ENCODE results near the gene PJA1. TPM values are rescaled to one million over a fixed set of nuclear protein-coding genes. Genes with fewer than 3 reads are reported as not detected.

The PJA1 gene
- total RNA-seq, 3 donors from 2014 or later, result 14.1 to 16.0 (median 14.9) TPM

GRCh38 chrX:69156638-69157037 is 8.6 kb downstream of the PJA1 start:
- Mint-ChIP-seq H3K27me3 (ENCODE audit: low read depth) (no peaks in the 10 kb centered on the region), H3K36me3 (ENCODE audit: insufficient read depth) (peaks cover 2% of the 10 kb centered on the region), H3K9me3 (no peaks in the 10 kb centered on the region), H3K4me1 (ENCODE audit: low read depth) (peaks cover 4% of the 10 kb centered on the region), H3K4me3 (no peak overlapping the region)
- DNase-seq, result no peak
- no peak for ATAC-seq

- no peak for ATAC-seq
- no peaks in the 10 kb centered on the region for H3K27me3 Mint-ChIP-seq (ENCODE audit: low read depth)
- H3K9me3 Mint-ChIP-seq, result no peaks in the 10 kb centered on the region
- no peak overlapping the region for H3K4me3 Mint-ChIP-seq
- DNase-seq, result no peak
- H3K4me1 Mint-ChIP-seq (ENCODE audit: low read depth), result peaks cover 4% of the 10 kb centered on the region
- H3K36me3 Mint-ChIP-seq (ENCODE audit: insufficient read depth), result peaks cover 3% of the 10 kb centered on the region
Measured at GRCh38 chrX:69155786-69156520, 9.3 kb downstream of the PJA1 start.

- no peaks in the 10 kb centered on the region for H3K4me1 Mint-ChIP-seq (ENCODE audit: low read depth)
- H3K9me3 Mint-ChIP-seq, result no peaks in the 10 kb centered on the region
- DNase-seq (no peak), ATAC-seq (no peak)
- peaks cover 2% of the 10 kb centered on the region for H3K36me3 Mint-ChIP-seq (ENCODE audit: insufficient read depth)
- H3K4me3 Mint-ChIP-seq, result no peak overlapping the region
- no peaks in the 10 kb centered on the region for H3K27me3 Mint-ChIP-seq (ENCODE audit: low read depth)
Measured at GRCh38 chrX:69154051-69154450, 11.2 kb downstream of the PJA1 start.

- DNase-seq (no peak), ATAC-seq (no peak)
- Mint-ChIP-seq H3K4me3 (no peak overlapping the region), H3K4me1 (ENCODE audit: low read depth) (no peaks in the 10 kb centered on the region), H3K9me3 (no peaks in the 10 kb centered on the region), H3K27me3 (ENCODE audit: low read depth) (no peaks in the 10 kb centered on the region), H3K36me3 (ENCODE audit: insufficient read depth) (peaks cover 2% of the 10 kb centered on the region)
Measured at GRCh38 chrX:69153060-69153730, 12.1 kb downstream of the PJA1 start.

- ATAC-seq, result no peak
- Mint-ChIP-seq H3K36me3 (ENCODE audit: insufficient read depth) (peaks cover 2% of the 10 kb centered on the region), H3K4me1 (ENCODE audit: low read depth) (no peaks in the 10 kb centered on the region), H3K9me3 (no peaks in the 10 kb centered on the region), H3K4me3 (no peak overlapping the region), H3K27me3 (ENCODE audit: low read depth) (no peaks in the 10 kb centered on the region)
- no peak for DNase-seq
Measured at GRCh38 chrX:69152417-69152841, 12.8 kb downstream of the PJA1 start.

- Mint-ChIP-seq H3K27me3 (ENCODE audit: low read depth) (no peaks in the 10 kb centered on the region), H3K4me1 (ENCODE audit: low read depth) (no peaks in the 10 kb centered on the region), H3K9me3 (no peaks in the 10 kb centered on the region), H3K4me3 (no peak overlapping the region), H3K36me3 (ENCODE audit: insufficient read depth) (peaks cover 2% of the 10 kb centered on the region)
- ATAC-seq (no peak), DNase-seq (no peak)
Measured at GRCh38 chrX:69151866-69152284, 13.4 kb downstream of the PJA1 start.

GRCh38 chrX:69150281-69150960 is 14.8 kb downstream of the PJA1 start:
- Mint-ChIP-seq H3K9me3 (no peaks in the 10 kb centered on the region), H3K4me3 (no peak overlapping the region), H3K36me3 (ENCODE audit: insufficient read depth) (peaks cover 2% of the 10 kb centered on the region), H3K4me1 (ENCODE audit: low read depth) (no peaks in the 10 kb centered on the region), H3K27me3 (ENCODE audit: low read depth) (no peaks in the 10 kb centered on the region)
- no peak for ATAC-seq
- no peak for DNase-seq

DNA sequence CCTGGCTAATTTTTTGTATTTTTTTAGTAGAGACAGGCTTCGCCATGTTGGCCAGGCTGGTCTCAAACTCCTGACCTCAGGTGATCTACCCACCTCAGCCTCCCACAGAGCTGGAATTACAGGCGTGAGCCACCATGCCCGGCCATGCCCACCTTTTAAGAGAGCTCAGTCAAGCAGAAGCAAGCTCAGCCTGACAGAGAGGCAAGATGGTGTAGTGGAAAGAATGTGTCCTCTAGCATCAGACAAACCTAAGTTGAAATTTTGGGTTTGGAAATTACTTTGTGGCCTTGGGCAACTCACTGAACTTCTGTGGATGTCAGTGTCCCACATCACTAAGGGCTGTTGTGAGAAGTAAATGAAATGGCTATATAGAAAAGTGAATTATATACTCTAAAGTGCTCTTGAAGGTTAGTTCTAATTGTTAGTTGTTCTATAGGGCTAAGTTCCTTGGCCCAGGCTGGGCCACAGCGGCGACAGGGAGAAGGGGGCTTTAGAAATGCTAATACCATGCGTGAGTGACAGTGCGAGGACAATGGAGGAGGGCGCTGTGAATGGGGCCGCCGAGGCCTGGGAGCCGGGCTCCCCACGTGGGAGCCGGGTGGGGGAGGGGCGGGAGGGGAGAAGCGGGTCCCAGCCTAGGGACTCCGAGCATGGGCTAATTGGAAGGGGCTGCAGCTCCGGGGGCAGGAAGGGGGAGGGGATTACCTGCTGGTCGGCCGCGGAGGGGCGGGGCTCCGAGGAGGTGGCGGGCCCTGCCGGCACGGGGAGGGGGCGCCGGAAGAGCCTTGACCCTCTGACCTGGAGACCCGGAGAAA is 15.6 kb downstream of the PJA1 start:
- ATAC-seq (no peak), DNase-seq (no peak)
- H3K27me3 Mint-ChIP-seq (ENCODE audit: low read depth), result no peaks in the 10 kb centered on the region
- no peaks in the 10 kb centered on the region for H3K9me3 Mint-ChIP-seq
- H3K36me3 Mint-ChIP-seq (ENCODE audit: insufficient read depth), result peaks cover 2% of the 10 kb centered on the region
- no peak overlapping the region for H3K4me3 Mint-ChIP-seq
- H3K4me1 Mint-ChIP-seq (ENCODE audit: low read depth), result no peaks in the 10 kb centered on the region

GRCh38 chrX:69148946-69149345 is 16.3 kb downstream of the PJA1 start:
- H3K4me1 Mint-ChIP-seq (ENCODE audit: low read depth), result no peaks in the 10 kb centered on the region
- no peak overlapping the region for H3K4me3 Mint-ChIP-seq
- no peaks in the 10 kb centered on the region for H3K27me3 Mint-ChIP-seq (ENCODE audit: low read depth)
- ATAC-seq, result no peak
- DNase-seq, result no peak
- no peaks in the 10 kb centered on the region for H3K9me3 Mint-ChIP-seq
- peaks cover 2% of the 10 kb centered on the region for H3K36me3 Mint-ChIP-seq (ENCODE audit: insufficient read depth)

DNA sequence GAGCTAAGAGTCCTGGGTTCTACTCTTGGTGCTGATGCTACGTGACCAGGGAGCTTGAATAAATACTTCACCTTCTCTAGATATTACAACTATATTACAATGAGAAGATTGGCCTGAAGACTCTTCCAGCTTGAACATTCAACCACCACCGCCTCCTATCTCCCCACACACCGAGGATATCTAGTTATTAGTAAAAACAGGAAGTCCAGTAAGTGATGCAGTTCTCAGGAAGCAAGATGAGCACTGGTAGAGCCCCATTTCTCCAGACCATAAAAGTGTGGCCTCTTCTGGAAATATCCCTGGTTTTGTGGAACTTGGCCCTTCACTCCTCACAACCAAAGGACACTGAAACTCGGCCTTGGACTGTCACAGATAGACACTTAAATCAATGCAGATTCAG is 18.5 kb downstream of the PJA1 start:
- Mint-ChIP-seq H3K4me3 (no peak overlapping the region), H3K27me3 (ENCODE audit: low read depth) (no peaks in the 10 kb centered on the region), H3K9me3 (no peaks in the 10 kb centered on the region), H3K4me1 (ENCODE audit: low read depth) (no peaks in the 10 kb centered on the region), H3K36me3 (ENCODE audit: insufficient read depth) (peaks cover 2% of the 10 kb centered on the region)
- ATAC-seq (no peak), DNase-seq (no peak)

- Mint-ChIP-seq H3K9me3 (no peaks in the 10 kb centered on the region), H3K36me3 (ENCODE audit: insufficient read depth) (no peaks in the 10 kb centered on the region), H3K4me1 (ENCODE audit: low read depth) (no peaks in the 10 kb centered on the region), H3K4me3 (no peak overlapping the region), H3K27me3 (ENCODE audit: low read depth) (no peaks in the 10 kb centered on the region)
- no peak for ATAC-seq
- DNase-seq, result no peak
Measured at GRCh38 chrX:69145714-69146113, 19.5 kb downstream of the PJA1 start.

DNA sequence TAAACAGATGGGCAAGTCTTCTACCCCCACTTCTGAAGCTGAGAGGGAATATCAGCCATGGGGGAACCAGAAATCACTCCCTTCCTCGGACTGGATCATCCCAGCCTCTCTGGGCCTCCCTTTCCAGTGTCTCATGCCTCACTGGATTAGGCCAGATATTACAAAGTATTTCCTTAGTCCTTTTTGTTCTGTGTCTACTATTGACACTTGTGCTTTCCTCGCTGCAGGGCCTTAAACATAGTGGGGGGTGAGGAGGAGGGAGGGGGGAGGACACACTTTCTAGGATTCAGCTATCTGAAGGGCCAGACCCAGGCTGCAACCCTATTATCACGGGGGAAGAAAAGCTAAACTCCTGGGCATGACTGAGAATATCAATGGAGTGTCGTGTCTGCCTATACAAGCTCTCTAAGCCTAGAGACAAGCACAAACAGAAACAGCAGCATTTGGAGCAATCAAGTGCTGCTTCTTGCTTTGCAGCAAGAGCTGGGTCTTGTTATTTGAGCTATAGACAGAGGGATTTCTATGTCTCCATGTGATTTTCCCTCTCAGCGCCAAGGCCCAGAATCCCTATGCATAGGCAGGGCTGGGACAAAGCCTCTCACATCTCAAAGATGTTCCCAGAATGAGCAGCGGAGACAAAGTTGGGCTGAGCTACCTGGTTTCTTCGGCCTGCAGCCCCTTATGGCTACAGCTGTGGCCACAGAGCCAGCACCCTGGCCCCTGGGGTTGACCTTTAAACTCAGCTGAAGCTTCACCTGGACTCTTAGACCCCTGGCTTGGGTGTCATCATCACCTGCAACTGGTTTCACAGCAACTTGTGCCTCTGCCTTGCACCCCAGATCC is 20.2 kb downstream of the PJA1 start:
- Mint-ChIP-seq H3K4me3 (no peak overlapping the region), H3K36me3 (ENCODE audit: insufficient read depth) (no peaks in the 10 kb centered on the region), H3K4me1 (ENCODE audit: low read depth) (no peaks in the 10 kb centered on the region), H3K9me3 (no peaks in the 10 kb centered on the region), H3K27me3 (ENCODE audit: low read depth) (no peaks in the 10 kb centered on the region)
- DNase-seq (no peak), ATAC-seq (no peak)

GRCh38 chrX:69143530-69143929 is 21.7 kb downstream of the PJA1 start:
- ATAC-seq (no peak), DNase-seq (no peak)
- no peaks in the 10 kb centered on the region for H3K9me3 Mint-ChIP-seq
- H3K4me1 Mint-ChIP-seq (ENCODE audit: low read depth), result no peaks in the 10 kb centered on the region
- H3K36me3 Mint-ChIP-seq (ENCODE audit: insufficient read depth), result no peaks in the 10 kb centered on the region
- H3K4me3 Mint-ChIP-seq, result no peak overlapping the region
- no peaks in the 10 kb centered on the region for H3K27me3 Mint-ChIP-seq (ENCODE audit: low read depth)
